GM12801 (cell line): ENCODE data around the gene KCNIP4.

Experiments
- CTCF ChIP-seq: IDR thresholded peaks from one replicate; pipeline ENCODE4 v1.5.1; 2011; ENCODE audit warnings: control low read depth; ENCODE audit not compliant: insufficient read length; ENCODE audit errors: extremely low read depth

The KCNIP4 gene

GRCh38 chr4:21887481-21887880, 61.1 kb downstream of the KCNIP4 start:
- TF ChIP-seq CTCF: no peak

GRCh38 chr4:21885770-21886169, 62.8 kb downstream of the KCNIP4 start:
- TF ChIP-seq CTCF: no peak

- no peak for TF ChIP-seq CTCF
Measured at GRCh38 chr4:21885241-21885640, 63.3 kb downstream of the KCNIP4 start.

- TF ChIP-seq CTCF: no peak
Measured at GRCh38 chr4:21884615-21885014, 64.0 kb downstream of the KCNIP4 start.

GRCh38 chr4:21882051-21882839, 66.3 kb downstream of the KCNIP4 start:
- no peak for TF ChIP-seq CTCF

- TF ChIP-seq CTCF: no peak
Measured at GRCh38 chr4:21879187-21879586, 69.4 kb downstream of the KCNIP4 start.

- TF ChIP-seq CTCF: no peak
Measured at GRCh38 chr4:21876711-21877110, 71.9 kb downstream of the KCNIP4 start.
